ENCODE data around the gene SERGEF.
"Not testable (repeated sequence)": the region's sequence is repeated elsewhere in the genome, so short reads cannot be mapped to it uniquely, and the experiment has no call there.

DNA sequence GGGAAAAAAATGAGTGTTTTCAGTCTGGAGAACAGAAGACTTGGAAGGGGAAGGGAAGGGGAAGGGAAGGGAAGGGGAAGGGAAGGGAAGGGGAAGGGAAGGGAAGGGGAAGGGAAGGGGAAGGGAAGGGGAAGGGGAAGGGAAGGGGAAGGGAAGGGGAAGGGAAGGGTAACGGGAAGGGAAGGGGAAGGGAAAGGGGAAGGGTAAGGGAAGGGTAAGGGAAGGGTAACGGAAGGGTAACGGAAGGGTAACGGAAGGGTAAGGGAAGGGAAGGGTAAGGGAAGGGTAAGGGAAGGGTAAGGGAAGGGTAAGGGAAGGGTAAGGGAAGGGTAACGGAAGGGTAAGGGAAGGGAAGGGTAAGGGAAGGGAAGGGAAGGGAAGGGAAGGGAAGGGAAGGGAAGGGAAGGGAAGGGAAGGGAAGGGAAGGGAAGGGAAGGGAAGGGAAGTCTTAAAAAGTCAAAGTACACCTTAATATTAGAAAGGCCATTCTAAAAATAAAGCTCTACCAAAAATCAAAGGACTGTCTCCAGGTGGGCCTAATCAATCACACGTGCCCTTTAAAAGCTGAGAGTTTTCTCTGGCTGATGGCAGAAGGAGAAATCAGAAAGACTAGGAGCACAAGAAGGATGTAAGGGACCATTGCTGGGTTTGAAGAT, 116.2 kb downstream of the SERGEF start:
- TF ChIP-seq, protein P1, sequence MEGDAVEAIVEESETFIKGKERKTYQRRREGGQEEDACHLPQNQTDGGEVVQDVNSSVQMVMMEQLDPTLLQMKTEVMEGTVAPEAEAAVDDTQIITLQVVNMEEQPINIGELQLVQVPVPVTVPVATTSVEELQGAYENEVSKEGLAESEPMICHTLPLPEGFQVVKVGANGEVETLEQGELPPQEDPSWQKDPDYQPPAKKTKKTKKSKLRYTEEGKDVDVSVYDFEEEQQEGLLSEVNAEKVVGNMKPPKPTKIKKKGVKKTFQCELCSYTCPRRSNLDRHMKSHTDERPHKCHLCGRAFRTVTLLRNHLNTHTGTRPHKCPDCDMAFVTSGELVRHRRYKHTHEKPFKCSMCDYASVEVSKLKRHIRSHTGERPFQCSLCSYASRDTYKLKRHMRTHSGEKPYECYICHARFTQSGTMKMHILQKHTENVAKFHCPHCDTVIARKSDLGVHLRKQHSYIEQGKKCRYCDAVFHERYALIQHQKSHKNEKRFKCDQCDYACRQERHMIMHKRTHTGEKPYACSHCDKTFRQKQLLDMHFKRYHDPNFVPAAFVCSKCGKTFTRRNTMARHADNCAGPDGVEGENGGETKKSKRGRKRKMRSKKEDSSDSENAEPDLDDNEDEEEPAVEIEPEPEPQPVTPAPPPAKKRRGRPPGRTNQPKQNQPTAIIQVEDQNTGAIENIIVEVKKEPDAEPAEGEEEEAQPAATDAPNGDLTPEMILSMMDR (IDR thresholded peaks at IDR 0.05), result not testable (repeated sequence)
- not testable (repeated sequence) for TF ChIP-seq POLR2A (IDR thresholded peaks at IDR 0.05)

Measured in heart left ventricle (tissue), 13 donors.